Activated CD4-positive, alpha-beta memory T cell treated with anti-CD3 and anti-CD28 coated beads for 36 hours (primary cell): Measurements from ENCODE around the gene EFNA5. TPM values are rescaled to one million over a fixed set of nuclear protein-coding genes. Genes with fewer than 3 reads are reported as not detected.
"Not testable (repeated sequence)": the region's sequence is repeated elsewhere in the genome, so short reads cannot be mapped to it uniquely, and the experiment has no call there.

ENCODE experiments used
- CTCF ChIA-PET: fragments of 350-600 bp; sonication (Branson Sonifier 250); formaldehyde crosslinking; loops from one replicate; lab custom pipeline; 2021; ENCODE audit warnings: antibody characterized with exemption, inconsistent platforms; lab: Charles Lee
- POLR2A ChIA-PET: fragments of 350-600 bp; sonication (Branson Sonifier 250); formaldehyde crosslinking; loops from one replicate; lab custom pipeline; 2021; ENCODE audit warnings: antibody characterized with exemption; lab: Charles Lee
- DNase-seq: peaks from one replicate; pipeline ENCODE4 v3.0.0-alpha.2; 2020
- H3K27ac Mint-ChIP-seq: one replicate; pipeline ENCODE4 v1.8.0; 2021; ENCODE audit warnings: mixed read lengths
- H3K27me3 Mint-ChIP-seq: one replicate; pipeline ENCODE4 v1.8.0; 2021; ENCODE audit warnings: mixed read lengths
- H3K36me3 Mint-ChIP-seq: one replicate; pipeline ENCODE4 v1.8.0; 2021; ENCODE audit warnings: mixed read lengths
- H3K4me1 Mint-ChIP-seq: one replicate; pipeline ENCODE4 v1.8.0; 2021; ENCODE audit warnings: low read depth, mixed read lengths
- H3K4me3 Mint-ChIP-seq: one replicate; pipeline ENCODE4 v1.8.0; 2021; ENCODE audit warnings: mild to moderate bottlenecking, mixed read lengths
- H3K9me3 Mint-ChIP-seq: one replicate; pipeline ENCODE4 v1.8.0; 2021; ENCODE audit warnings: mixed read lengths
- intact Hi-C: fragments of 100-400 bp; cut with micrococcal nuclease; formaldehyde crosslinking; loops from one replicate; pipeline ENCODE4 v1.15.1; 2023
- total RNA-seq, 2 experiments: library from RNA; stranded (reverse); gene quantifications; one replicate each; pipeline ENCODE4 v1.2.3, GENCODE V29; 2021

Gene EFNA5
- total RNA-seq, 2 experiments from 2014 or later = not detected

DNA sequence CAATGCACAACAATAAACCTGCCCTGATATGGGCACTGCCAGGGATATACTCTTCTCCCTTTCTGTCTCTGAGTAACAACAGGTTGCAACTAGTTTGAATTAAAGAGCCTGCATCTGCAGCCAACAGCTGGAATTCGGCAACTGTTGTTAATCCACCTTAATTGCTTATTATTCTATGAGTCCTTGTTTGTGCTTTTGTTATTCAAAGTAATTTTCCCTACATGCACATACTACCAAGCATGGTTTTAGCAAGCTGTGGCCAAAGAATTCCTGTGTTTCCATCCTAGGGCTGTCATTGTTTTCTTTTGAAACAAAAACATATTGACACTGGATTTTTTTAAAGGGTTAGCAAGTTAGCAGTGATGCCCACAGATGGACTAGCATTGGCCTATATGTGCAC, 171.5 kb downstream of the EFNA5 start:
- Mint-ChIP-seq H3K4me3 (no peak overlapping the region), H3K27ac (no peak overlapping the region), H3K4me1 (peaks cover 8% of the 10 kb centered on the region), H3K36me3 (no peaks in the 10 kb centered on the region), H3K27me3 (peaks cover 17% of the 10 kb centered on the region), H3K9me3 (no peaks in the 10 kb centered on the region)
- CTCF ChIA-PET = no interaction called here
- intact Hi-C loops = no loop called here
- DNase-seq = no peak
- POLR2A ChIA-PET = no interaction called here

DNA sequence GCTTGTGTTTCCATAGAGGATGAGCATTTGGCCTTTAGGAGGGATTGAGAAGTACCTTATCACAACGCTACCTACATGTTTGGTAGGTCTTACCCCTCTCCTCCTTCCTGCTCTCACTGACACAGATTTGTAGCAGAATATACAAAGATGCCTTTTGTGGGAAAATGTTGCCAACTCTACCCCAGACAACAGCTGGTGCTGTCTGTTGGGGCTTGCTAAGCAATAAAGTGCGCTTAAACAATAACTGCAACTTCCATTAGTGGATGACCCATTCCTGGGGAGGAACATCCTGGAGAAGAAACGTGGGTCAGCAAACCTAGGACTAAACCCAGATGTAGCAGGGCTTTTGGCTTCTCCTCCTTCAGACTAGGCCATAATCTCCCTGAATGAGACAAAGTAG, 174.3 kb downstream of the EFNA5 start:
- no peaks in the 10 kb centered on the region for H3K36me3 Mint-ChIP-seq
- peaks cover 1% of the 10 kb centered on the region for H3K27me3 Mint-ChIP-seq
- no peak for DNase-seq
- ChIA-PET CTCF (no interaction called here), POLR2A (no interaction called here)
- intact Hi-C loops = no loop called here
- no peaks in the 10 kb centered on the region for H3K4me1 Mint-ChIP-seq
- H3K4me3 Mint-ChIP-seq = no peak overlapping the region
- H3K9me3 Mint-ChIP-seq = no peaks in the 10 kb centered on the region
- H3K27ac Mint-ChIP-seq = no peak overlapping the region

DNA sequence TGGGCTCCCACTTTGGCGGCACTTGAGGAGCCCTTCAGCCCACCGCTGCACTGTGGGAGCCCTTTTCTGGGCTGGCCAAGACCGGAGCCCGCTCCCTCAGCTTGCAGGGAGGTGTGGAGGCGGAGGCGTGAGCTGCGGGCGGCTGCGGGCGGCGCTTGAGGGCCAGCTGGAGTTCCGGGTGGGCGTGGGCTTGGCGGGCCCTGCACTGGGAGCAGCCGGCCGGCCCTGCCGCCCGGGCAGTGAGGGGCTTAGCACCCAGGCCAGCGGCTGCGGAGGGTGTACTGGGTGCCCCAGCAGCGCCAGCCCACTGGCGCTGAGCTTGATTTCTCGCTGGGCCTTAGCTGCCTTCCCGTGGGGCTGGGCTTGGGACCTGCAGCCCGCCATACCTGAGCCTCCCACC, 176.6 kb downstream of the EFNA5 start:
- H3K27me3 Mint-ChIP-seq, H3K9me3 Mint-ChIP-seq, DNase-seq, H3K36me3 Mint-ChIP-seq, CTCF ChIA-PET, intact Hi-C loops, H3K27ac Mint-ChIP-seq, H3K4me3 Mint-ChIP-seq, H3K4me1 Mint-ChIP-seq, POLR2A ChIA-PET: not testable (repeated sequence)

DNA sequence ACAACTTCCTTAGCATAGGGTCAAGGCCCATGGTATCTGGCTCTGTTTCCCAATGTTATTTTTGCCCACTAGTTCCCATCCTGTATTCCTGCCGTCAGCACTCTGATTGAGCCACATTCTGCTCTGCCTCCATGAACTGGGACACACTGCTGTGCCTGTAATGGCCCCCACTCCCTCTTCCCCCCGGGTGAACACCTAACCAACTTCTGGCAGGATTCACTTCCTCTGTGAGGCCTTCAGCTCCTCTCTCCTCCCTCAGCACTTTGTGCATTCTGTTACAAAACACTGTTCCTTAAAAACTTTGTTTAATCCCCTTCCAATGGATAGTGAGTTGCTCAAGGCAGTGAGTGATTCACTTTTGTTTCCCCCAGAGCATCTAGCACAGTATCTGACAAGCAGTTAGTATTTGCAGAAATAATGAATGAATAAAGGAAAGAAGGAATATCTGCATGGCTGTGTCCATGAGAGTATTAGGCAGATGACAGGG, 183.6 kb downstream of the EFNA5 start:
- ChIA-PET POLR2A (no interaction called here), CTCF (no interaction called here)
- intact Hi-C loops = loop anchor here (2.0 to 5.0 kb wide), 5 partner anchors 85 to 225 kb away; partner anchors contain the start of gene EFNA5
- H3K9me3 Mint-ChIP-seq = peaks cover 10% of the 10 kb centered on the region
- H3K4me1 Mint-ChIP-seq = peaks cover 16% of the 10 kb centered on the region
- peaks cover 2% of the 10 kb centered on the region for H3K36me3 Mint-ChIP-seq
- DNase-seq = no peak
- no peak overlapping the region for H3K27ac Mint-ChIP-seq
- no peak overlapping the region for H3K4me3 Mint-ChIP-seq
- H3K27me3 Mint-ChIP-seq = peaks cover 3% of the 10 kb centered on the region

DNA sequence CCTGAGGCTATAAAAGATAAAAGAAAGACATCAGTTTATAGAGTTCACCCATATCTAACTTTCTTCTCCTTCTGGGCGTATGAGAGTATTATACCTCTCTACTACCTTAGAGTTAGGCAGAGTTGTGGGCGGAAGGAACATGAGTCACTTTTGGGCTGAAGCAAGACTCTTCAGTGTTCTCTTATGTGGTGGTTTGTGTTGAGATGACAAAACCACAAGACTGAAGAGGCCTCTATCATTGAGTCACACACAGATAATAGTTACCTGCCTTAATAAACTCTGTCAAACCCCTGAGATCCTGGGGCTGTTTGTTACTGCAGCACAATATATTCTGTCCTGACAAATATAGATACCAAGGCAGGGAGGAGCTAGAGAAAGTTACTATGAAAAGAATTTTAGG, 184.2 kb downstream of the EFNA5 start:
- ChIA-PET CTCF (no interaction called here), POLR2A (no interaction called here)
- H3K27me3 Mint-ChIP-seq = peaks cover 3% of the 10 kb centered on the region
- peaks cover 16% of the 10 kb centered on the region for H3K4me1 Mint-ChIP-seq
- peak; percentile 71 for DNase-seq
- H3K36me3 Mint-ChIP-seq = peaks cover 2% of the 10 kb centered on the region
- no peak overlapping the region for H3K4me3 Mint-ChIP-seq
- peaks cover 10% of the 10 kb centered on the region for H3K9me3 Mint-ChIP-seq
- intact Hi-C loops = loop anchor here (1.0 to 5.0 kb wide), 6 partner anchors 9 to 224 kb away; partner anchors contain the start of gene EFNA5
- H3K27ac Mint-ChIP-seq = no peak overlapping the region

DNA sequence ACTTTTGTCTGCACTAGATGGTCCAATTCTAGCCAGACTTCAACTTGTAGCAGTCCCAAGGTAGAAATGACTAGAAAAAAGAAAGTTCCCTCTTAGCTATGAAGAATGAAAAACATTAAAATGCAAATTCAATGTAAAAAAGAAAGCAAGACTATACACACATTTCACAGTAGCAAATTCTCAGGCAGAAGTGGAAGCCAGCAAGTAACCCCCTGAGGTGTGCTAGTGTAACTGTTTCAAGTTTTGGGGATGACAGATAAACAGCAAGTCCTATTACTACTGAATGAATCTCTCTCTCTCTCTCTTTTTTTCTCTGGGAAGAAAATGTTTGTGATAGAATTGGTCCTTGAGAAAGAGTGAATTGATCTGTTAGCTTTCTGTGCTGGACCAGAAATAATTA, 185.6 kb downstream of the EFNA5 start:
- intact Hi-C loops = loop anchor here (5.0 kb wide), 3 partner anchors 87 to 223 kb away; partner anchors contain the start of gene EFNA5
- peaks cover 9% of the 10 kb centered on the region for H3K27me3 Mint-ChIP-seq
- no peak overlapping the region for H3K4me3 Mint-ChIP-seq

DNA sequence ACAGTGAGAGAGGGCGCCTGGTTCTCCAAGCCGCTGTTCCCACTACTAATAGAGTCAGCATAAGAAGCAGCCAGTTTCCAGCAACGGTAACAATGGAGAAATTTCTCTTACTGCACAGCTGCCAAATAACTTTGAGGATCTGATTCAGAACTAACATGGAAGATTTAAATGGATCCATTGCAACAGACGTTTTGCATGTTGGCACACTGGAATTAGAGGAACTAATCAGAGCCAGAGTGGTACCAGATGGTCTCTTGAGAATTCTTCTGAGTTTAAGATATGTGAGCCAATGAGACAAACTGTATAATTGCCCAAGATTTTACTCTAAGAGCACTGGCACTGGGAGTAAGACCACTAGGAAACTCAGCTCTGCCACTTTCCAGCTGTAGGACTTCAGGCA, 186.5 kb downstream of the EFNA5 start:
- intact Hi-C loops = no loop called here
- no peak overlapping the region for H3K27ac Mint-ChIP-seq

More for the DNA sequence above, 185.6 kb downstream of the EFNA5 start:
- CTCF ChIA-PET = interaction anchor here (0.6 to 0.8 kb wide), 2 partner anchors 9 to 87 kb away, joined by 3 read pairs; no protein-coding TSS in a partner anchor
- DNase-seq = no peak
- H3K36me3 Mint-ChIP-seq = peaks cover 2% of the 10 kb centered on the region
- POLR2A ChIA-PET = interaction anchor here (1.6 kb wide), 1 partner anchor 9 kb away, joined by 3 read pairs; no protein-coding TSS in a partner anchor
- H3K4me1 Mint-ChIP-seq = peaks cover 16% of the 10 kb centered on the region
- H3K27ac Mint-ChIP-seq = no peak overlapping the region
- peaks cover 10% of the 10 kb centered on the region for H3K9me3 Mint-ChIP-seq

GRCh38 chr5:107483231-107484024, 187.3 kb downstream of the EFNA5 start:
- Mint-ChIP-seq H3K9me3 (peaks cover 10% of the 10 kb centered on the region), H3K4me1 (peaks cover 16% of the 10 kb centered on the region), H3K27me3 (peaks cover 9% of the 10 kb centered on the region), H3K36me3 (peaks cover 2% of the 10 kb centered on the region), H3K4me3 (no peak overlapping the region), H3K27ac (no peak overlapping the region)
- no peak for DNase-seq
- ChIA-PET POLR2A (no interaction called here), CTCF (no interaction called here)
- intact Hi-C loops = no loop called here

More for the DNA sequence above, 186.5 kb downstream of the EFNA5 start:
- H3K4me1 Mint-ChIP-seq = peaks cover 16% of the 10 kb centered on the region
- ChIA-PET CTCF (no interaction called here), POLR2A (no interaction called here)
- peaks cover 2% of the 10 kb centered on the region for H3K36me3 Mint-ChIP-seq
- H3K4me3 Mint-ChIP-seq = no peak overlapping the region
- DNase-seq = no peak
- peaks cover 10% of the 10 kb centered on the region for H3K9me3 Mint-ChIP-seq
- peaks cover 9% of the 10 kb centered on the region for H3K27me3 Mint-ChIP-seq

- Mint-ChIP-seq H3K36me3 (no peaks in the 10 kb centered on the region), H3K4me1 (peaks cover 2% of the 10 kb centered on the region), H3K4me3 (no peak overlapping the region), H3K27ac (no peak overlapping the region), H3K9me3 (no peaks in the 10 kb centered on the region), H3K27me3 (peaks cover 6% of the 10 kb centered on the region)
- POLR2A ChIA-PET = no interaction called here
- intact Hi-C loops = no loop called here
- DNase-seq = no peak
- CTCF ChIA-PET = no interaction called here
Observed at GRCh38 chr5:107478068-107478641, 192.6 kb downstream of the EFNA5 start.

DNA sequence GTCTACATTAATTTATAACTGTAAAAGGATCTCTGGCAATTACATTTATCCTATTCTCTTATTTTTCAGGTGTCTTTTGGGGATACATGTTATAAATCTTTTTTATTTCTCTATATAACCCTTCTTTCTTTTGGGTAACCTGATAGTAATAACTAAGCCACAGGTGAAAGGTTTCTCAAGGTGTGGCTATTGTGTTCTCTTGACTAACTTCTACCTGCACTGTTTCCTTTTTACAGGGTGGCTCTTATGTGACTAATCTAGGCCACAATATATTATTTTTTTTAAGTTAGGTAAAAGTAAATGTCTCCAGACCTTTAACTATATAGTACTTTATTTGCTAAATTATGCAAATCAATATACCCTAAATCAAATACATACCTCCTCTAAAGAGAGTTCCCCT, 193.2 kb downstream of the EFNA5 start:
- Mint-ChIP-seq H3K27me3 (peaks cover 8% of the 10 kb centered on the region), H3K9me3 (no peaks in the 10 kb centered on the region), H3K4me3 (no peak overlapping the region), H3K4me1 (peaks cover 2% of the 10 kb centered on the region), H3K27ac (no peak overlapping the region), H3K36me3 (no peaks in the 10 kb centered on the region)
- intact Hi-C loops = loop anchor here (1.0 to 2.0 kb wide), 3 partner anchors 9 to 189 kb away; no protein-coding TSS in a partner anchor
- POLR2A ChIA-PET = no interaction called here
- CTCF ChIA-PET = no interaction called here
- DNase-seq = no peak

DNA sequence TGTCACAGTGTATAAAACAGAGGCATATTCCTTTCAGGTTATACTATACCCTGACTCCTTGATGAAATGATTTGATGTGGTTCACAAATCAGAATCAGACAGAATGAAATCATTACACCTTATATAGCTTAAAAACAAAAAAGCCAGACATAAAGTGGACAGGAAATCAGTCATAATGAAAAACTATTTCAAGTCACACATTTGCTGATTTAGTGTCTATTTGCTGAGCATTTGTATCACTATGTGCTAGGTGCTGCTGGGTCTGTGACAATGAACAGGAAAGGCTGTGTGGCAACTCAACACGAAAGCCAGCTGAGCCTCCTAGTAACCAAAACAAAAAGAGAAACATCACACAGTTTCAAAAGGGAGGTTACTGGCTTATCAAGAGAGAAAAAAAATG, 194.0 kb downstream of the EFNA5 start:
- POLR2A ChIA-PET = interaction anchor here (1.2 kb wide), 1 partner anchor 9 kb away, joined by 3 read pairs; no protein-coding TSS in a partner anchor
- peaks cover 9% of the 10 kb centered on the region for H3K27me3 Mint-ChIP-seq
- CTCF ChIA-PET = interaction anchor here (0.6 kb wide), 1 partner anchor 9 kb away, joined by 3 read pairs; no protein-coding TSS in a partner anchor
- no peaks in the 10 kb centered on the region for H3K36me3 Mint-ChIP-seq
- peaks cover 2% of the 10 kb centered on the region for H3K4me1 Mint-ChIP-seq
- intact Hi-C loops = loop anchor here (1.0 to 2.0 kb wide), 3 partner anchors 10 to 188 kb away; no protein-coding TSS in a partner anchor
- DNase-seq = peak; percentile 45
- H3K27ac Mint-ChIP-seq = no peak overlapping the region
- H3K4me3 Mint-ChIP-seq = no peak overlapping the region
- H3K9me3 Mint-ChIP-seq = no peaks in the 10 kb centered on the region
